CD4-positive, alpha-beta T cell treated with Interleukin-17A for 1 hour (primary cell): ENCODE measurements around the gene TBC1D14.
"Not testable (repeated sequence)": the region's sequence is repeated elsewhere in the genome, so short reads cannot be mapped to it uniquely, and the experiment has no call there.

Experiments
- DNase-seq: peaks from one replicate; pipeline ENCODE4 v3.0.0-alpha.2; 2020

The TBC1D14 gene

GRCh38 chr4:6956434-6957147 lies 47.0 kb downstream of the TBC1D14 start:
- no peak for DNase-seq

GRCh38 chr4:6957148-6957520 lies 47.5 kb downstream of the TBC1D14 start:
- DNase-seq: no peak

GRCh38 chr4:6957994-6958393 lies 48.4 kb downstream of the TBC1D14 start:
- DNase-seq: no peak

GRCh38 chr4:6959261-6959660 lies 49.6 kb downstream of the TBC1D14 start:
- no peak for DNase-seq

GRCh38 chr4:6960154-6960553 lies 50.5 kb downstream of the TBC1D14 start:
- DNase-seq: no peak

GRCh38 chr4:6960628-6961412 lies 51.2 kb downstream of the TBC1D14 start:
- no peak for DNase-seq

GRCh38 chr4:6961496-6962210 lies 52.0 kb downstream of the TBC1D14 start:
- no peak for DNase-seq

GRCh38 chr4:6962211-6963041 lies 52.8 kb downstream of the TBC1D14 start:
- no peak for DNase-seq

- DNase-seq: no peak
Measured at GRCh38 chr4:6963139-6963611, 53.5 kb downstream of the TBC1D14 start.

GRCh38 chr4:6964858-6965257 lies 55.2 kb downstream of the TBC1D14 start:
- DNase-seq: no peak

- no peak for DNase-seq
Measured at GRCh38 chr4:6965329-6965728, 55.7 kb downstream of the TBC1D14 start.

GRCh38 chr4:6967846-6968340 lies 58.3 kb downstream of the TBC1D14 start:
- DNase-seq: no peak

- no peak for DNase-seq
Measured at GRCh38 chr4:6968496-6968895, 58.9 kb downstream of the TBC1D14 start.

GRCh38 chr4:6969826-6970800 lies 60.5 kb downstream of the TBC1D14 start:
- DNase-seq: no peak

GRCh38 chr4:6971536-6972374 lies 62.1 kb downstream of the TBC1D14 start:
- no peak for DNase-seq

- no peak for DNase-seq
Measured at GRCh38 chr4:6972375-6972650, 62.7 kb downstream of the TBC1D14 start.

- DNase-seq: no peak
Measured at GRCh38 chr4:6972911-6973310, 63.3 kb downstream of the TBC1D14 start.

GRCh38 chr4:6974138-6974848 lies 64.7 kb downstream of the TBC1D14 start:
- peak; percentile 86 for DNase-seq

GRCh38 chr4:6977846-6978245 lies 68.2 kb downstream of the TBC1D14 start:
- DNase-seq: not testable (repeated sequence)
